ENCODE measurements around the gene ABCF2. TPM values are rescaled to one million over a fixed set of nuclear protein-coding genes. Genes with fewer than 3 reads are reported as not detected.

Gene ABCF2
- total RNA-seq = 37.8 and 80.5 TPM in 2 replicates

DNA sequence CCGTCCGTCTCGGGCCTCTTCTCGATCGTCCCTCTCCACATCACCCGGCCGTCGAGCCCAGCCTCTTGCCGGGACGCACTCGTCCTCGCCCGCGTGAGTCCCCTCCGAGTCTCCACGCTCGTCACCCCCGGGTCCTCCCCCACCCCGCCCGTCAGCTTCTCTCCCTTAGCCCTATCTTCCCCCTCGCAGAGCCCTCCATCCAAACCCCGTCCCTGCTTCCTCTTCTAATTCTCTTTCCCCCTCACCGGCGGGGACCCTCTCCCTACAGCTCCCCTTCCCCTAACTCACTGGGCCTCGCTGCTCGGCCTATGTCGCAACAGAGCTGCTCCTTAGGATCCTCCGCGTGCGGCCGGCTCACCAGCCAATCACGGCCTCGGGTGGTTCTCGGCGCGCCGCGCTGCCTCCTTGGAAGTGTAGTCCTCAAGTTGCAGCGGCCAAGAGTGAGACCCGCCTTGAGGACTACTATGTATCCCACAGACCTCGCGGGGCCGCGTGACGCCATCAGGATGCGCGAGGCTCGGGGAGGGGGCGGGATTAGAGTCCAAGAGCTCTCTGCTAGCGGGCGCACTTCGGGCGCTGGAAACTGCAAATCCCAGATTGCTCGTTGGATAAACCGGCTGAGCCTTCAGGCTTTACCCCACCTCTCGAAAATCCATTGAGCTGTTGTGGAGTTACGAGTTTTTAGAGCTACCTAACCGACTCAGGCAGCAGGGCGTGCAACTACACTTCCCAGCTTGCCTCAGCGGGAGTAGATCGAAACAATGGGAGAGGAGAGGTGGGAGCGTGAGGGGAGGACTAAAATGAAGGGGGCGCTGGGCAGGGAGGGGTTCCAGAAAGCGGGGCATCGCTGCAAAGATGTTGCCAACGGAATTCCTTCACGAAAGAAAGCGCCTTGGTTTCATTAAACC, at the start of gene ABCF2:
ABCF2 (minus strand) TSS at position 331 of the 908 bp plus-strand sequence. CDS start 747 bp downstream, outside the sequence.
- DNase-seq (ENCODE audit: low read depth) = peak; percentile 89
- TF ChIP-seq, protein P1, sequence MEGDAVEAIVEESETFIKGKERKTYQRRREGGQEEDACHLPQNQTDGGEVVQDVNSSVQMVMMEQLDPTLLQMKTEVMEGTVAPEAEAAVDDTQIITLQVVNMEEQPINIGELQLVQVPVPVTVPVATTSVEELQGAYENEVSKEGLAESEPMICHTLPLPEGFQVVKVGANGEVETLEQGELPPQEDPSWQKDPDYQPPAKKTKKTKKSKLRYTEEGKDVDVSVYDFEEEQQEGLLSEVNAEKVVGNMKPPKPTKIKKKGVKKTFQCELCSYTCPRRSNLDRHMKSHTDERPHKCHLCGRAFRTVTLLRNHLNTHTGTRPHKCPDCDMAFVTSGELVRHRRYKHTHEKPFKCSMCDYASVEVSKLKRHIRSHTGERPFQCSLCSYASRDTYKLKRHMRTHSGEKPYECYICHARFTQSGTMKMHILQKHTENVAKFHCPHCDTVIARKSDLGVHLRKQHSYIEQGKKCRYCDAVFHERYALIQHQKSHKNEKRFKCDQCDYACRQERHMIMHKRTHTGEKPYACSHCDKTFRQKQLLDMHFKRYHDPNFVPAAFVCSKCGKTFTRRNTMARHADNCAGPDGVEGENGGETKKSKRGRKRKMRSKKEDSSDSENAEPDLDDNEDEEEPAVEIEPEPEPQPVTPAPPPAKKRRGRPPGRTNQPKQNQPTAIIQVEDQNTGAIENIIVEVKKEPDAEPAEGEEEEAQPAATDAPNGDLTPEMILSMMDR (conservative IDR thresholded peaks at IDR 0.05; ENCODE audit: low read depth, low read length) = no peak
- H3K4me3 ChIP-seq (ENCODE audit: low read depth, low read length) = peak within 1 kb of the TSS; percentile 86

DNA sequence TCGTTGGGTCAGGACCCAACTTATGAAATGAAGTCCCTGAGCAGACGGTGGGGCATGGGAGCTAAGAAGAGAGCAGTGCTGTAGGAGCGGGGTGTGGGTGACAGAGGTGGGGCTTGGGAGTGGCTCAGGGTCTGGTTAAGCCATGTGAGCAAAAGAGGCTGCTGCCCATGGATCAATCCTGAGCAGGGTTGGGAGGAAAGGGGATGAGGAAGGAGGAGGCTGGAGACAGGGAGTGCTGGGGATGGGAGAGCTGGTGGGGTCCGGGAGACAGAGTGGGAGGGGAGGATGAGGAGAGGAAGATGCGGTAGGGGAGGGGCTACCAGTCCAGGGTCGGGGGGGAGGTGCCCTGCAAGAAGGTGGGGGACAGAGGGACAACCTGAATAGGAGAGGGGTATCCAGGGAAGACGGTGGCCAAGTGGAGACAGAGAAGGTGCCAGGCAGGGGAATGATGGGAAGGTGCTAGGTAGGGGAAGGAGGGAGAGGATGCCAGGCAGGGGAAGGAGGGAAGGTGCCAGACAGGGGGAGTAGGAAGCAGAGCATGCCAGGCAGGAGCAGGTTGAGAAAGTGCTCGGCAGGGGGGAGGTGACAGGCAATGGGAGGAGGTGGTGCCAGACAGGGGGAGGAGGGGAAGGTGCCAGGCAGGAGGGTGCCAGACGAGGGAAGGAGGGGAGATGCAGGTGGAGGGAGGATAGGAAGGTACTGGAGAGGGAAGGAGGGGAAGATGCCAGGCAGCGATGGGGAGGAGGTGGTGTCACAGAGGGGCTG, 49.0 kb upstream of the ABCF2 start:
- TF ChIP-seq, protein P1 (conservative IDR thresholded peaks at IDR 0.05; ENCODE audit: low read depth, low read length) = no peak
- H3K4me3 ChIP-seq (ENCODE audit: low read depth, low read length) = peak overlapping the region; percentile 50
- DNase-seq (ENCODE audit: low read depth) = no peak

DNA sequence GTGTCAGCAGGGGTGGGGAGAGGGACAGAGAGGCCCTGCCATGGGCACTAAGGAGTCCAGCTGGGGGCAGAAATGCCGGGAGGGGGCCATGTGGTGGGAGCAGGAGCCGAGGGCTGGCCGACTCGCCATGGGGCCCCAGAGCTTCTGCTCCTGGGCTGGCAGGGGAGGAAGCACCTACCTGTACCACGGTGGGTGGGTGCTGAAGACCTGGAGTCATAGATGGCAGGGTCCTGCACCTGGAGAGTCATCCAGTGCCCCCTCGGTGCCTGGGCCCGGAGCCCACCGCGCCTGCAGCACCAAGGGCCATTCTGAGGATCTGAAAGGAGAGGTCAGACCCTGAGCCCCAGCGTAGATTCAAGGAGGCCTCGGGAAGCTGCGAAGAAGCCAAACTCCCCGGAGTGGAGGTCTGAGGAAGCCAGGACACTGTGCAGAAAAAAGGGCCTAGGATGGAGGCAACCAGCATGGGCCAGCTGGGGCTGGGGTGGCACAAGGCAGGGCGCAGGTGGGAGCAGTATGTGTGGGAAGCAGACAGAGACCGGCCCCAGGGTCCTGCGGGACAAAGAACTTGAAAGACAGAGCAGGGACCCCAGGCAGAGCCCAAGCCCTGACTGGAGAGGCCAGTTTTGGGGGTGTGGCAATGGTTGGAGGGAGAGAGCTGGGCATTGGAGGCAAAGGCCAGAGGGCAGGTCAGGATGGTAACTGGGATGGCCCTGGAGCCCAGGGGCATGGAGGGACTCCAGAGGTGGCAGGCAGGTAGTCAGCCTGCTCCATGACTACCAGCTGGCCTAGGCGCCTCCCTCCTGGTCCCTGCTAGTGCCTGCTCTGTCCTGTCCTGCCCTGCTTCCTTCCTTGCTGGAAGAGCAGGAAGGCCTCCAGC, 48.2 kb upstream of the ABCF2 start:
- DNase-seq (ENCODE audit: low read depth) = no peak
- TF ChIP-seq, protein P1 (conservative IDR thresholded peaks at IDR 0.05; ENCODE audit: low read depth, low read length) = no peak
- no peak overlapping the region for H3K4me3 ChIP-seq (ENCODE audit: low read depth, low read length)

DNA sequence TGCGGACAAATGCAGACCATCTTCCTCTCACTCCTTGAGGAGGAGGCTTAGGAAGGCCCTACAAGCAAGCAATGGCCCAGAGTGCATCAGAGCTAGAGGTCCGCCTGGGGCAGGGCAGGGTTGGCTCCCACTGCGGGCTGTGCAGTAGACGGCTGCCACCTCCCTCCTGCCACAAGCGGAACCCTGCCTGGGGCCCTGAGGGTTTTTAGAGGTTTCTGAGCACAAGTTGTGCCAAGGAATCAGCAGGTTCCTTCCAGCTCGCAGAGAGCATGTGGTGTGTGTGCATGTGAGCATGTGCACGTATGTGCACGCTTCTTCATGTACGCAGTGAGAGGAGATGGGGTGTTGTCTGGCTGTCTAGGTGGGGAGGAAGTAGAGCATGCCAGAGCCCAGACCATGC, 47.4 kb upstream of the ABCF2 start:
- no peak for DNase-seq (ENCODE audit: low read depth)
- TF ChIP-seq, protein P1 (conservative IDR thresholded peaks at IDR 0.05; ENCODE audit: low read depth, low read length) = no peak
- H3K4me3 ChIP-seq (ENCODE audit: low read depth, low read length) = no peak overlapping the region

DNA sequence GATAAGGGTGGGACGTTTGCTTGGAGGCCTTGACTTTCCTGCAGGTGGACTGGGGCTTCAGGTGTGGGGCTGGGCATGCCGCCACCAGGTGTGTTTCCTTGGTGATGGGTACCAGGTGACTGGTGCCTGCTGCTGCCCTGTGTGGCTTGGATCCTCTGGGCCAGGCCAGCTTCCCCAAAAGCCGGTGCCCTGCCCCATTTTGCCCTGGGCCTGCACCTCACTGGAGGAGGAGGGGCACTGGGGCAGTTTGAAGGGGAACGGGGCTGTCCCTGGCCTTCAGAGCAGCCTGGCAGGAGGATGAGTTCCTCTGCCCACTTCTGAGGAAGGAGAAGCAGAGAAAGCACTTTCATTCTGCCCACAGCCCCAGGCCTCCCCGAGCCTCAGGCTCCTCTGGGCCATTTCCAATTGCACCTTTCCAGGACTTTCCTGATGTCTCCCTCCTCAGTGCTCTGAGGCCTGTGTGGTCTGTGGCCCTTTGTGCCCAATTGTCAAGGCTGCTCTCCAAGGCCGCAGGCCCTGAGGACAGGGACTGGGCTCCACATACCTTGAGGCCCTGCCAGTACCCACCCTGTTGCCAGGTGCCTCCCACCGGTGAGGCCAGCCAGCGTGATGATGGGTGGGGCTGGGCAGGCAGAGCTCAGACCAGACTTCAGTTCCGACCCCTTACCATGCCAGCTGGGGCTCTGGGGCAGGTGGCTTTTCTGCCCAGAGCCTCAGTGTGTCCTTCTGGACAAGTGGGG, 46.8 kb upstream of the ABCF2 start:
- no peak for DNase-seq (ENCODE audit: low read depth)
- TF ChIP-seq, protein P1 (conservative IDR thresholded peaks at IDR 0.05; ENCODE audit: low read depth, low read length) = no peak
- H3K4me3 ChIP-seq (ENCODE audit: low read depth, low read length) = no peak overlapping the region

DNA sequence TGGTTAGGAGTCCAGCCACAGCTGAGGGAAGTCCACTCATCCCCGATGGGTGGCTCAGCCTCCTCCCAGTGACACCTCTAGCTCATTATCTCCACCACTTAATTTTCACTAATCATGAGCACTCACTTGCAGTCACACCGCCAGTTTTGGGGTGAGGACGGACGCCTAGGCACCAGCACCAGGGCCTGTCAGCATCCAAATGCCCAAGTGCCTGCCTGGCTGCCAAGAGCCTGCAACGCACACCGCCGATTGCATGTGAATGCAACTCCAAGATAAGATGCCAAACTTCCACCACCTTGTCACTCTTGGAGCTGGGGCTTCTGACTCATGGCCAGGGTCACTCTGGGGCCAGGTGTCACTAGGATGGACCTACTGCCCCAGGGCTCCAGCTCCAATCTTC, 45.9 kb upstream of the ABCF2 start:
- H3K4me3 ChIP-seq (ENCODE audit: low read depth, low read length) = no peak overlapping the region
- no peak for DNase-seq (ENCODE audit: low read depth)
- TF ChIP-seq, protein P1 (conservative IDR thresholded peaks at IDR 0.05; ENCODE audit: low read depth, low read length) = no peak

Data from epithelial cell of proximal tubule (primary cell).